ENCODE results near the gene PRRT2.

The PRRT2 gene

DNA sequence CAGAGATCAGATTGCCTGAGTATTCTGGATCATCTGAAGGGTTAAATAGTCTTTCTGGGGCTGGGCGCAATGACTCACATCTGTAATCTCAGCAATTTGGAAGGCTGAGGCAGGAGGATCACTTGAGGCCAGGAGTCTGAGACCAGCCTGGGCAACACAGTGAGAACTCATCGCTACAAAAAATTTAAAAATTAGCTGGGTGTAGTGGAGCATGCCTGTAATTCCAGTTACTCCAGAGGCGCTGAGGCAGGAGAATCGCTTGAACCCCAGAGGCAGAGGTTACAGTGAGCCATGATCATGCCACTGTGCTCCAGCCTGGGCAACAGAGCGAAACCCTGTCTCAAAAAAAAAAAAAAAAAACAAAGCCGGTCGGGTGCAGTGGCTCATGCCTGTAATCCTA is 23.9 kb downstream of the PRRT2 start:
- no peak for DNase-seq

DNA sequence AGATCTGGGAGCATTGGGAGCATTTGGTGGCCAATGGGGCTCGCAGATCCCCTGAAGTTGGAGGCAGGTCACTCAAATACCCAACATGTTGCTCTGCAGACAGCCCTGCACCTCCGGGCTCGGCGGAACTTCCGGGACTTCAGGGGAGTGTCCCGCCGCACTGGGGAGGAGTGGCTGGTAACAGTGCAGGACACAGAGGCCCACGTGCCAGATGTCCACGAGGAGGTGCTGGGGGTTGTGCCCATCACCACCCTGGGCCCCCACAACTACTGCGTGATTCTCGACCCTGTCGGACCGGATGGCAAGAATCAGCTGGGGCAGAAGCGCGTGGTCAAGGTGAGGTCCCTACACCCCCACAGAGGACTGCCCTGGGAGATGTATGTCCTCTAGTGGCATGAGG is 24.6 kb downstream of the PRRT2 start:
- no peak for DNase-seq

DNA sequence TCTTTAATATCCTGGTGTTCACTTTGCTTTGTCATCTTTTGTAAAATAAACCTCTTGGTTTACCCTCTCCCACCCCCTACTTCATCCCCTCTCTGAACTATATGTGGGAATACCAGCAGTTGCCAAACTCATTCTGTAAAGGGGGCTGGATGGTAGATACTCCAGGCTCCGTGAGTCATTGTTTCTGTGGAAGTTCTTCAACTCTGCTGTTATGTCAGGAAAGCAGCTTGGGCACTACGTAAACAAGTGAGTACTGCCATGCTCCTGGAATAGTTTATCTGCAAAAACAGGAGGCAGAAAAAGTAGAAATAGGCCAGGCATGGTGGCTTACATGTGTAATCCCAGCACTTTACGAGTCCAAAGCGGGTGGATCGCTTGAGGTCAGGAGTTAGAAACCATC is 25.8 kb downstream of the PRRT2 start:
- DNase-seq, result no peak

DNA sequence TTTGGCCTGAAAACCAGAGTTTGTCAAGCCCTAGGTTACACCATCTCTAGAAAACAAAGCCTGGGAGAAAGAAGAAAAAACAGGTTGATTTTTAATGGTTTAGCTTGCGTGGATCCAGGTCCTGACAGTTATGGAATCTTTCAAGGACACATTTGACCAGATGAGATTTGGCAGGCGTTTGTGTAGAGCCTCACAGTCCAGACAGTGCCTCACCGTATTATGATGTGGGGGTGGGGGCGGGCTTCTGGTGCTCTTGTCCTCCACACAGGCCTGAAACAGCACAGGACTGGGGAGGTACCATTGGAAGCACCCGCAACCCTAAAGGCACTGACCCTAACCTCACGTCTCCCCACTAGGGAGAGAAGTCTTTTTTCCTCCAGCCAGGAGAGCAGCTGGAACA is 27.8 kb downstream of the PRRT2 start:
- DNase-seq, result no peak

DNA sequence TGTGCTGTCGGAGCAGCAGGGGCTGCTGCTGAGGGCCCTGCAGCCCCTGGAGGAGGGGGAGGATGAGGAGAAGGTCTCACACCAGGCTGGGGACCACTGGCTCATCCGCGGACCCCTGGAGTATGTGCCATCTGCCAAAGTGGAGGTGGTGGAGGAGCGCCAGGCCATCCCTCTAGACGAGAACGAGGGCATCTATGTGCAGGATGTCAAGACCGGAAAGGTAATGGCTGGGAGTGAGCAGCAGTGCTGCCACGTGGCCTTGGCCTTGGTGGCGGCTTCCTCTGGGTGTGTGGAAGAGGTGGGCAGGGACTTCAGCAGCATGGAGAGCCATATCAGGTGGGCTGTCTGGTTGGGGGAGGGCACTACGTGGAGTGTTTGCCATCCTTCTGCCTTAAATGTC is 28.2 kb downstream of the PRRT2 start:
- no peak for DNase-seq

DNA sequence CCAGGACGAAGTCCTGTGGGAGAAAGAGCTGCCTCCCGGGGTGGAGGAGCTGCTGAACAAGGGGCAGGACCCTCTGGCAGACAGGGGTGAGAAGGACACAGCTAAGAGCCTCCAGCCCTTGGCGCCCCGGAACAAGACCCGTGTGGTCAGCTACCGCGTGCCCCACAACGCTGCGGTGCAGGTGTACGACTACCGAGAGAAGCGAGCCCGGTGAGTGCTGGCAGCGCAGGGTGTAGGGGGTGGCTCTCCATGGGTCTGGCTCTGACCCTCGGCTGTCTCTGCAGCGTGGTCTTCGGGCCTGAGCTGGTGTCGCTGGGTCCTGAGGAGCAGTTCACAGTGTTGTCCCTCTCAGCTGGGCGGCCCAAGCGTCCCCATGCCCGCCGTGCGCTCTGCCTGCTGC is 29.6 kb downstream of the PRRT2 start:
- no peak for DNase-seq

DNA sequence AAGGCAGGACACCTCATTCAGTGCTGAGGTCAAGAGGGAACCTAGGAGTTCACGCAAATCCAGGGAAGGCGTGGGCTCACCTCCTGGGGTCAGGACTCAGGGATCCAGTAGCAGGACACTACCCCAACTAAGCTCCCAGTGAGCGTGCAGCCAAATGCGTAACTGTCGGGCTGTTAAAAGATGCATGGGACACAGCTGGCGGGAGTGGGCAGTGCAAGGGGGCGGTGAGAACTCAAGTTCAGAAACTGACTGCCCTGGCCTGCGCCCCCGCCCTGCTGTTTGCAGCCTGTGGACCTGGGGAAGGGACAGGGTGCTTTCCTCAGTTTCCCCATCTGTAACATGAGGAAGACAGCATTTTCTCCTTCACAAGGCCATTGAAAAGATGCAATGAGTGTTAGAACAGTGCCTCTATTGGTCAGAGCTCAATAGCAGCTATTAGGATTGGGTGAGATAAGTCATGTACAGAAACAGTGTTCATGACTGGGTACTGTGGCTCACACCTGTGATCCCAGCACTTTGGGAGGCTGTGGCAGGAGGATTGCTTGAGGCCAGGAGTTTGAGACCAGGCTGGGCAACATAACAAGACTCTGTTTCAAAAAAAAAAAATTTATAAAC is 30.8 kb downstream of the PRRT2 start:
- DNase-seq, result no peak

DNA sequence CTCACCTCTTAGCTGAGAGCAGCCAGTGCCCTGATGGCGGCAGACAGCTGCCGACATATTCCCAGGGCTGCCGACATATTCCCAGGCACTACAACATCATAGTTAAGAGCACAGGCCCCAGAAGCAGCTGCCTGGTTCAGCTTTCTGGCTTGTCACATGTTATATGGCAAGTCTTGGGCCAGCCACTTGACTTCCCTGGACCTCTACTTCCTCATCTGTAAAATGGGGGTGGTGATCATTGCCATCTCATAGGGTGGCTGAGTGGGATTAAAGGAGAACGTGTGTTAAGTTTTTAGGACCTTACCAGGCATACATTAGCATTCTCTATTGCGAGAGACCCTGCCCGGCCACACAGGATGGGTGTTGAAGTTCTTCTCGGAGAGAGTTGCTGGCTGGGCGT is 31.9 kb downstream of the PRRT2 start:
- no peak for DNase-seq

DNA sequence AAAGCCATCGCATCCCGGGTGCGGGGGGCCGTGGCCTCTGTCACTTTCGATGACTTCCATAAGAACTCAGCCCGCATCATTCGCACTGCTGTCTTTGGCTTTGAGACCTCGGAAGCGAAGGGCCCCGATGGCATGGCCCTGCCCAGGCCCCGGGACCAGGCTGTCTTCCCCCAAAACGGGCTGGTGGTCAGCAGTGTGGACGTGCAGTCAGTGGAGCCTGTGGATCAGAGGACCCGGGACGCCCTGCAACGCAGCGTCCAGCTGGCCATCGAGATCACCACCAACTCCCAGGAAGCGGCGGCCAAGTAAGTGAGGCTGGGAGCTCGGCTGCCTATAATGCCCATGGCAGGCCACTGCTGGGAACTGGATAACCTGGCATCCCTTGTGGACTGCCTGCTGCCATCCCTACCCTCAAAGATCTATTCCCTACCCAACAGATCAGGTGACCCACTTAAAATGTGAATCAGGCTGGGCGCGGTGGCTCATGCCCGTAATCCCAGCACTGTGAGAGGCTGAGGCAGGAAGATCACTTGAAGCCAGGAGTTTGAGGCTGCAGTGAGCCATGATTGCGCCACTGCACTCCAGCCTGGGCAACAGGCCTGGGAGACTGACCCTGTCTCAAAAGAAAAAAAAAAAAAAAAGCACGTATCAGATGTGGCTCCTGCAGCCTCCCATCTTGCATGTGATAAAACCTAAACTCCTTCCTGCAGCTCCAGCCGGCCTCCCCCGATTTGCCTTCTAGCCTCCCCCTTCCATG is 32.8 kb downstream of the PRRT2 start:
- DNase-seq, result no peak

DNA sequence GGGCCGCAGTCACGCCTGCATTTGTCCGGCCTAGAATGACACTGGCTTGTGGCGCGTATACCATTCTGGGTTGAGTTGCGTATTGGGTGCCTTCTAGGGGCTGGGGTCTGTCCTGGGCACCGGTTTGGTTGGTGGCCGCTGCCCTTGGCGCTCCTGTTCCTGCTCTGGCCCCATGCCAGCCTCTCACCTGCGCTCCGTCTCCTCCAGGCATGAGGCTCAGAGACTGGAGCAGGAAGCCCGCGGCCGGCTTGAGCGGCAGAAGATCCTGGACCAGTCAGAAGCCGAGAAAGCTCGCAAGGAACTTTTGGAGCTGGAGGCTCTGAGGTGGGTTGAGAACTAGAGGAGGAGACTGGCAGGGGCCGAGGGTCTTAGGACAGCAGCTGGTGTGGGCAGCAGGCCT is 33.7 kb downstream of the PRRT2 start:
- no peak for DNase-seq

DNA sequence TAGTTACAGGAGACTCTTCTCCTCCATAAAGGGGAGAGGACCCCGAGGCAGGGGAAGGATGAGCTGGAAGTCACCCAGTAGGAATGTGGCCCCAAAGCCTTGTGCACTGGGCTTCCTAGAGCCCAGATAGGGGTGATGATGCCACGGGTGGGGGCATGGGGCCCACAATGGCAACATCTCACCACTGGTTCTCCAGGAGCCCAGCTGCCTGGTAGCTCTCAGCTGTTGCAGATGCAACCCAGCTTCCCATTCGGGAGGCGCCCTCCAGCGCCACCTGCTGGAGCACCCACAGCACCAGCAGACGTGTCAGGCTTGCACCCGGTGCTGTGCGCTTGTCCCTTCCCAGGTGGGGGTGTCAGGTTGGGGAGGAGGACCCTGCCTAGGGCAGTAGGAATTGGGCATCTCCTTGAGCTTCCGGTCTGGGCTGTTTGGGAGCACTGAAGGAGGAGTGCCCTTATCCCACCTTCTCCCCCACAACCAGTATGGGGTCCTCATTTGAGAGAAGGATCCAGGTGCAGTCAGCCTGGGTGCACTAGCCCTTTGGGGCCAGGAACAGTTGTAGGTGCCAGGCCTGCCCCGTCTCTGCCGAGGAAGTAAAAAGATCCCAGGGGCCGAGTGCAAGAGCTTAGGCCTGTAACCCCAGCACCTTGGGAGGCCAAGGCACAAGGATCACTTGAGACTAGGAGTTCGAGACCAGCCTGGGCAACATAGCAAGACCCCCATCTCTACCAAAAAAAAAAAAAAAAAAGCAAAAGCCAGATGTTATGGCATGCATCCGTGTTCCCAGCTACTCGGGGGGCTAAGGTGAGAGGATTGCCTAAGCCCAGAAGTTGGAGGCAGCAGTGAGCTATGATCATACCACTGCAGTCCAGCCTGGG is 36.7 kb downstream of the PRRT2 start:
- DNase-seq, result peak; percentile 63

DNA sequence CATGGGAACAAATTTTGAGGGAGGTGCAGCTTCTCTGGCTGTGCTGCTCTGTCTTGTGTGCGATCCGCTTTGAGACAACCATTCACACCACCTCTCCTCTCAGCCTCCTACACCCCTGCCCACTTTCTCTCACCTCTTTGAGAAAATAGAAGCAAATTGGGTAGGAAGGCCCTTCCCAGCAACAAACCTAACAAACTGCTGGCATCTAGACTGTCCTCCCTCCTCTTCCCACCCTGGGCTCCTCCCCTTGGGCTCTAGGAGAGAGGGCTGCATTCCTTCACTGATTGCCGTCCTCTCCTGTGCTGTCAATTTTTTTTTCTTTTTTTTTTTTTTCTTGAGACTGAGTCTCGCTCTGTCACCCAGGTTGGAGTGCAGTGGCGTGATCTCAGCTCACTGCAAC is 37.5 kb downstream of the PRRT2 start:
- DNase-seq, result no peak

DNA sequence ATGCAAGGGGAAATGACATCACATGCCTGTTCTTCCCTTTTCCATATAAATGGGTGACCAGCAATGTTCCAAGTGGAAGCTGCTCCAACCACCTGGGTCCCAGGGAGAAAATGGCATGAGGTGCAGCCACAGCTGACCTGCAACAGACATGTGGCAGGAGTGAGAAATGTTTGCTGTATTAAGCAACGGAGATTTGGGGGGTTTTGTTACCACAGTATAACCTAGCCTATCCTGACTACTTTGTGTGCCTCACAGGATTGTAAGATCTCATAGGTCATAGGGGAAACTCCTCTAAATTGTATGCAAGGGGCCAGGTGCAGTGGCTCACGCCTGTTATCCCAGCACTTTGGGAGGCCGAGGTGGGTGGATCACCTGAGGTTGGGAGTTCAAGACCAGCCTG is 39.0 kb downstream of the PRRT2 start:
- DNase-seq, result no peak

DNA sequence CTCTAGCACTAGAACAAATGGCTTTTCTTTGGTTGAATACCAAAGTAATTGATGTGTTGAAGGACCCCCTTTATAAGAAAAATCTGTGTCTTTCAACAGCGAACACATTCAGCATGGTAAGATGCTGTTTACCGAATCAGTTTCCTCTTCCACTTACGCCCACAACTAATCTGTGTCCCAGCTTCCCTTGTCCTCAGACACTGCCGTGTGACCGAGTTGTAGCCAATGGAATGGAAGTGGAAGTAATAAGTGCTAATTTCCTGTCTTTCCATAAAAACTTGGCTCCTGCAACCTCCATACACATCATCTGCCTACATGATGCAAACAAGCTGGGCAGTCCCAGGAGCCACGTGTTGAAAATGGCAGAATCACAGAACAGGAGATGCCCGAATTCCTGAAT is 40.7 kb downstream of the PRRT2 start:
- peak; percentile 74 for DNase-seq

DNA sequence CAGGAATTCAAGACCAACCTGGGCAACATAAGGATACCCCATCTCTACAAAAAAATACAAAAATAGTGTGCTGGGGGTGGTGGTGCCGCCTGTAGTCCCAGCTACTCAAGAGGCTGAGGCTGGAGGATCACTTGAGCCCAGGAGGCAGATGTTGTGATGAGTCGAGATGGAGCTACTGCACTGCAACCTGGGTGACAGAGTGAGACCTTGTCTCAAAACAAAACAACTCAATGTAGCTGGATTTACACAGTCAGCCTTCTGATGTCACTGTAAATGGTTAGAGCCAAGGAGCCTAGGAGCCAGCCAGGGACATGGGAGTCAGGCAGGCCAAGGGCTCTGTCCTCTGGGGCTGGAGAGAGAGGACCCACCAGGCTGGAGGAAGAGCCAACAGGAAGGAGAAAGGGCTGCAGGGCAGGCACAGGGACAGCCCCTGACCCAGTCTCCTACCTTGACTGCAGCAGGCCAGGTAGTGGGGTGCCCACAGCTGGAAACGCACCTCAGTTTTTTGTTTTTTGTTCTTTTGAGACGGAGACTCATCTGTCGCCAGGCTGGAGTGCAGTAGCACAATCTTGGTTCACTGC is 42.6 kb downstream of the PRRT2 start:
- no peak for DNase-seq

DNA sequence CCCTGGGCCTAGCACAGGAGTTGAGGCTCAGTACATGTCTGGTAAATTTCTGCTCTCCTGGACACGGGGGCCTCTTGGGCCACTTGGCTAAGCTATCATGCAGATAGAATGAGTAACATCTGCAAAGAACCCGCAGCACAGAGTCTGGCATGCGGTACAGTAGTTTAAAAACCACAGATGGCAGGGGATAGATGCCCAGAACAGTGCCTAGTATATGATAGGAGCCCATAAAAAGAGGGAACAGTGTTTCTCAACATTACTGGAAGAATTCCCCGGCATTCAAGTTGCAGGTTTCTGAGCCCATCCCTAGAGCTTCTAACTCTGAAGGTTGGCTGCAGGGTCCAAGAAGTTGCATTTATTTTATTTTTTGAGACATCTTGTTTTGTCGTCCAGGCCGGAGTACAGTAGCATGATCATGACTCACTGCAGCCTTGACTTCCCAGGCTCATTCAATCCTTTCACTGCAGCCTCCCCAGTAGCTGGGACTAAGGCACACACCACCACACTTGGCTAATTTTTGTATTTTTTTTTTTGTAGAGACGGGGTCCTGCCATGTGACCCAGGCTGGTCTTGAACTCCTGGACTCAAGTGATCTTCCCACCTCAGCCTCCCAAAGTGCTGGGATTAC is 45.3 kb downstream of the PRRT2 start:
- DNase-seq, result no peak

DNA sequence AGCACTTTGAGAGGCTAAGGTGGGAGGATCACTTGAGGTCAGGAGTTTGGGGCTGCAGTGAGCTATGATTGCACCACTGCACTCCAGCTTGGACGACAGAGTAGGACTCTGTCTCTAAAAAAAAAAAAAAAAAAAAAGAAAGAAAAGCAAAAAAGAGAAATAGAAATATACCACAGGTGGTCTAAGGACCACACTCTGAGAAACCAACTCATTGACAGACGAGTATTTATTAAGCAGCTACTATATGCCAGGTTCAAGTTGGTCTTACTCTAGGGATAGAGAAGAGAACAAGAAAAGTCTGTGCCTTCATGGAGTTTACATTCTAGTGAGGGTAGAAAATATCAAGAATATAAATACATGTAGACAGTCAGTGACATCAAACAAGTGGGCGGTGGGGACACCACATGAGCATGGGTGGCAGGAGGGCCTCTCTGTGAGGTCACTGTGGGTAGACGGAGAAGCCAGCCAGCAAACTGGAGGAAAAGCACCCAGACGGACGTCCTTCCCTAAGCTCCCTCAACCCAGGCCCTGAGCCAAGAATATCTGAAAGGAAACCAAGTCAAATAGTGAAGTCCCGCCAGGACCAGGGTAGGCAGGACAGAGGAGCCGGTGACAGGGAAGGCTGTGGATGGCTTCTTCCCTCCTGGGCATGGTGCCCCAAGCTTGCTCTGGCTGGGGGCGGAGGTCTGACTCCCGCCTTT is 46.3 kb downstream of the PRRT2 start:
- DNase-seq, result peak; percentile 63

DNA sequence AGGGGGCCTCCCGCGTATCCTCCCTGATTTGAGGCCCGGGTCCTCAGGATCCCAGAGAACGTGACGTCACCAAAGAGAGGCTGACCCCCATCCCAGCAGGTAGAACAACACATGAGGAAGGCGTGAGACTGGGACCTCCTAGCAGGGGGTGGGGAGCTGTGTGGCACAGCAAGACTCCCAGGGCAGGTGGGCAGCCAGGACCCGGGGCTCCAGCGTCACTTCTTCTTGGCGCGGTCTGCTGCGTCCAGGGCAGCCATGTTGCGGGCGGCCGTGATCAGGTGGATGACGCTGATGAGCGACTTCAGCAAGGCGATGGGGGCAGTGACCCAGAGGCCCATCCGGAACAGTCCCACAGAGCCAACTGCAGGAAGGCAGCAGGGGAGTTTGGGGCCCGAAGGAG is 47.0 kb downstream of the PRRT2 start:
- no peak for DNase-seq

DNA sequence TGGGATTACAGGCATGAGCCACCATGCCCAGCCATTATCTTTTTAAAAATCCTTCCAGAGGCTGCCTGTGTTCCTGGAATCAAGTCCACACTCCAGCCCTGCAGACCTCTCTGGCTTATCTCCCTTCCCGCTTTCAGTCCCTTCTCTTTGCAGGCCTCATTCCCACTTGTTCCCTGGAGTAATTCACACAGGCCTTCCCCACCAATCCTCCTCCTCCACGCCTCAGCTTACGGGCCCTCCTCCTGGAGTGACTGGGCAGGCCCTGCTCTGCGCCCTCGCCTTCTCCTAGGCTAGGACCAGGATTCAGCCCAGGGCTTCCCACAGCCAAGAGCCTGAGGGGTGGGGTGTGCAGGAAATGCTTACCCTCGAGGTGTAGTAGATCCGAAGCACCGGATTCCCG is 48.2 kb downstream of the PRRT2 start:
- DNase-seq, result no peak

DNA sequence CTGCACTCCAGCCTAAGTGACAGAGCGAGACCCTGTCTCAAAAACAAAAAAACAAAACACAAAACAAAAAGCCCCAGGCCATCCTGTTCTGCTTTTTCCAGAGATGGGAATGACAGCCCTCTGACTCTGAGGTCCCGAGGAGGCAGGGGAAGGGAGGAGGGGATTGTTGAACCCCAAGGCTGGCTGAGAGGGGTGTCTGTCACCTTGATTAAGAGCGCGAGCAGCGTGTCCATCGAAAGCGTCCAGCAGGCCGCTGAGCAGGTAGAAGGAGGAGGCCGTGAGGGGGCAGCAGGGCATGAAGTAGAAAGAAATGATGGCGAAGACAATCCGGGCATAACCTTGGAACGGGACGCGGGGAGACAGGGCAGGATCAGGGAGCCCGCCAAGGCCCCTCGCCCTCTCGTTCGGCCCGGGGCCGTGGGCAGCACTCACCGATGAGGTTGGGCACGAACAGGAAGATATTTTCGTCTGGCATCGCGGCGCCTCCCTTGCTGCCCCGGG is 50.4 kb downstream of the PRRT2 start:
- peak; percentile 19 for DNase-seq

DNA sequence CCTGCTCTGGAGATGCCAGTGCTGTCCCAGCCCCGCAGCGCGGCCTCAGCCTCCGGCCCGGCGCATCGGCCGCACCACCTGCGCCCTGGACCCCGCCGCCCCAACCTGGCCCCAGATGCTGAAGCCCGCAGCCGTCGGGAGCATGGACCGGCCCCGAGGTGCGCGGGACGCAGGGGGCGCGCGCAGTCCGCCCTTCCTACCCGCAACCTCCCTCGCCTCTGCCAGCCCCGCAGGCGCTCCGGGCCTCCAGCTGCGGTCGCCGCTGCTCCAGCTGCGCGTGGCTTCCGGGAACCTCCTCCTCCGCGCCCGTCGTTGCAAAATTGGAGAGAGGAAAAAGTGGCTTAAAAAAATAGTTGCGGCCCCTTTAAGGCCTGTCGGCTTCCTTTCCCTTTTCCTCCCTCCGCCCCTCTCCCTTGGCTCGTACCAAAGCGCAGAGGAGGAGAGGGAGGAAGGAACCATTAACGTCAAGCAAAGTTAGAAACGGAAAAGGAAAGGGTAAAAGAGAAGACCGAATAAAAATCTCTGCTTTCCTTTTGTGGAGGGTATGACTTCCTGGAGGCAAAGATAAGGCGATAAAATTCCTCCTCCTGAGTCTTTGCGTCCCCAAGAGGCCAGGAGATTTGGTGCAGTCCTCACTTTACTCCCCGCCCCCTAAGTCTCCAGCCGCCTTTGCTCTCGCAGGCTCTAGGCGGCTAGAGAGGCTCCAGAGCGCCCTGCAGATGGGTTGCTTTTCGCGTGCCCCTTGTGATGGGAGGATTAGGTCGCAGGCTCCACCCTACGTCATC is 51.1 kb downstream of the PRRT2 start, which contains the start of gene CDIPT:
TSS of gene CDIPT (minus strand) at position 343 of the 785 bp plus-strand sequence. CDS start 369 bp downstream, outside the sequence.
- DNase-seq, result peak; percentile 96

Data from inflammatory macrophage treated with lipopolysaccharide for 4 hours (primary cell).